Ovary (tissue), 3 donors: Measurements from ENCODE around the gene SHC4.

ENCODE experiments used
- CTCF ChIP-seq, 3 donors: fragments of 450-650 bp in 2 of 3; fragments of 200-600 bp in 1 of 3; IDR thresholded peaks; one replicate each; pipeline versions ENCODE4 v1.5.1 to v1.8.0; 2016 to 2022; ENCODE audit warnings: antibody characterized with exemption in 3 of 3, mild to moderate bottlenecking in 1 of 3
- EP300 ChIP-seq: sonication (generic); formaldehyde crosslinking; IDR thresholded peaks from one replicate; pipeline ENCODE4 v1.6.1; 2017; ENCODE audit warnings: antibody characterized with exemption
- POLR2A ChIP-seq: fragments of 450-650 bp; IDR thresholded peaks from one replicate; pipeline ENCODE4 v1.6.1; 2017; ENCODE audit warnings: antibody characterized with exemption, mild to moderate bottlenecking, moderate library complexity
- donor health status: DM: no; HTN: no; CAD: no.

- TF ChIP-seq CTCF (IDR thresholded peaks at IDR 0.05) (no peak), POLR2A (no peak), EP300 (no peak)
Measured at GRCh38 chr15:48774484-48774883, 189.2 kb downstream of the SHC4 start.
